ENCODE data around the gene CASP7.

DNA sequence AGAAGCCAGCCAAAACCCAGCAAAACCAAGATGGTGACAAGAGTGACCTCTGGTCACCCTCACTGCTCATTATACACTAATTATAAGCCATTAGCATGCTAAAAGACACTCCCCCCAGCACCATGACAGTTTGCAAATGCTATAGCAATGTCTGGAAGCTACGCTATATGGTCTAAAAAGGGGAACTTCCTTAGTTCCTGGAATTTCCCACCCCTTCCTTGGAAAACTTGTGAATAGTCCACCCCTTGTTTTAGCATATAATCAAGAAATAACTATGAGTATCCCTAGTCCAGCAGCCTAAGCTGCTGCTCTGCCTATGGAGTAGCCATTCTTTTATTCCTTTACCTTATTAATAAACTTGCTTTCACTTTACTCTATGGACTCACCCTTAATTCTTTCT is 16.0 kb downstream of the CASP7 start:
- TF ChIP-seq POLR2A (IDR thresholded peaks at IDR 0.05; ENCODE audit: low read length): no peak
- TF ChIP-seq GATA1 (IDR thresholded peaks at IDR 0.05; ENCODE audit: low read depth, low read length): no peak
